K562 (cell line): Measurements from ENCODE around the gene PACSIN2. TPM values are rescaled to one million over a fixed set of nuclear protein-coding genes. Genes with fewer than 3 reads are reported as not detected.

ENCODE experiments used
- polyA plus RNA-seq, 8 experiments: library from polyadenylated mRNA; depleted of rRNA in 4 of 8; stranded (reverse) in 5 of 8; unstranded in 3 of 8; fragments of >200 nt; fragmentation: Nextera tagmentation in 2 of 8; fragmentation: Illumina TruSeq in 1 of 8; extraction: Ambion mirVana in 2 of 8; extraction: Trizol in 1 of 8; gene quantifications; 2 replicates each; pipeline versions ENCODE4 v1.2.1 to v1.2.3, GENCODE V29; 2011 to 2014; ENCODE audit warnings: inconsistent platforms in 1 of 8, missing spikeins in 1 of 8
- total RNA-seq, 7 experiments: library from RNA; depleted of rRNA in 6 of 7; stranded (reverse); fragments of >200 nt in 6 of 7; fragmentation: Illumina TruSeq in 2 of 7; extraction: Trizol in 2 of 7; gene quantifications; 2 replicates each; pipeline versions ENCODE4 v1.2.1 to v1.2.3, GENCODE V29; 2011 to 2021; ENCODE audit warnings: low replicate concordance in 1 of 7
- TF ChIP-seq, protein P1 (sequence below): fragments of 450-650 bp; IDR thresholded peaks from 2 replicates; pipeline ENCODE4 v1.6.1; 2016; ENCODE audit warnings: mild to moderate bottlenecking, moderate library complexity

Gene PACSIN2
- total and polyA plus RNA-seq, 9 of the 15 experiments (the other 6 are each of a cell fraction or from before 2014, with no cell fraction given) = 0.45 to 45.1 (median 23.9) TPM

DNA sequence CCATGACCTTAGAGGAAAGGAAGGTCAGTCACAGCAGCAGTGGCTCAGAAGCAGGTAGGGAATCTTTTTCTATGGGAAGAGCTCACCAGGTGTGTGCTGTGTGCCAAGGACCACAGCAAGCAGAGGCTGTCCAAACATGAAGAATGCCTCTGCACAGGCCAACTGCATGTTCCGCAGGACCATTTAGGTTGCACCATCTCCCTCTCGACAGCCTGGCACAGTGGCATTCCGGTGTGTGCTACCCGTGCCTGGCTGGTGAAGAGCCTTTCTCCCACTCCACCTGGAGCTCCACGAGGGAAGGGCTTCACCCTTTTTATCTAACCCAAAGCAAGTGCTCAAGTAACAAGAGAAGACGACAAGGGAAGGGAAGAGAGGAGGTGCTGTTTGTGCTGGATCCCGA, 76.5 kb downstream of the PACSIN2 start (continued):
- TF ChIP-seq, protein P1, sequence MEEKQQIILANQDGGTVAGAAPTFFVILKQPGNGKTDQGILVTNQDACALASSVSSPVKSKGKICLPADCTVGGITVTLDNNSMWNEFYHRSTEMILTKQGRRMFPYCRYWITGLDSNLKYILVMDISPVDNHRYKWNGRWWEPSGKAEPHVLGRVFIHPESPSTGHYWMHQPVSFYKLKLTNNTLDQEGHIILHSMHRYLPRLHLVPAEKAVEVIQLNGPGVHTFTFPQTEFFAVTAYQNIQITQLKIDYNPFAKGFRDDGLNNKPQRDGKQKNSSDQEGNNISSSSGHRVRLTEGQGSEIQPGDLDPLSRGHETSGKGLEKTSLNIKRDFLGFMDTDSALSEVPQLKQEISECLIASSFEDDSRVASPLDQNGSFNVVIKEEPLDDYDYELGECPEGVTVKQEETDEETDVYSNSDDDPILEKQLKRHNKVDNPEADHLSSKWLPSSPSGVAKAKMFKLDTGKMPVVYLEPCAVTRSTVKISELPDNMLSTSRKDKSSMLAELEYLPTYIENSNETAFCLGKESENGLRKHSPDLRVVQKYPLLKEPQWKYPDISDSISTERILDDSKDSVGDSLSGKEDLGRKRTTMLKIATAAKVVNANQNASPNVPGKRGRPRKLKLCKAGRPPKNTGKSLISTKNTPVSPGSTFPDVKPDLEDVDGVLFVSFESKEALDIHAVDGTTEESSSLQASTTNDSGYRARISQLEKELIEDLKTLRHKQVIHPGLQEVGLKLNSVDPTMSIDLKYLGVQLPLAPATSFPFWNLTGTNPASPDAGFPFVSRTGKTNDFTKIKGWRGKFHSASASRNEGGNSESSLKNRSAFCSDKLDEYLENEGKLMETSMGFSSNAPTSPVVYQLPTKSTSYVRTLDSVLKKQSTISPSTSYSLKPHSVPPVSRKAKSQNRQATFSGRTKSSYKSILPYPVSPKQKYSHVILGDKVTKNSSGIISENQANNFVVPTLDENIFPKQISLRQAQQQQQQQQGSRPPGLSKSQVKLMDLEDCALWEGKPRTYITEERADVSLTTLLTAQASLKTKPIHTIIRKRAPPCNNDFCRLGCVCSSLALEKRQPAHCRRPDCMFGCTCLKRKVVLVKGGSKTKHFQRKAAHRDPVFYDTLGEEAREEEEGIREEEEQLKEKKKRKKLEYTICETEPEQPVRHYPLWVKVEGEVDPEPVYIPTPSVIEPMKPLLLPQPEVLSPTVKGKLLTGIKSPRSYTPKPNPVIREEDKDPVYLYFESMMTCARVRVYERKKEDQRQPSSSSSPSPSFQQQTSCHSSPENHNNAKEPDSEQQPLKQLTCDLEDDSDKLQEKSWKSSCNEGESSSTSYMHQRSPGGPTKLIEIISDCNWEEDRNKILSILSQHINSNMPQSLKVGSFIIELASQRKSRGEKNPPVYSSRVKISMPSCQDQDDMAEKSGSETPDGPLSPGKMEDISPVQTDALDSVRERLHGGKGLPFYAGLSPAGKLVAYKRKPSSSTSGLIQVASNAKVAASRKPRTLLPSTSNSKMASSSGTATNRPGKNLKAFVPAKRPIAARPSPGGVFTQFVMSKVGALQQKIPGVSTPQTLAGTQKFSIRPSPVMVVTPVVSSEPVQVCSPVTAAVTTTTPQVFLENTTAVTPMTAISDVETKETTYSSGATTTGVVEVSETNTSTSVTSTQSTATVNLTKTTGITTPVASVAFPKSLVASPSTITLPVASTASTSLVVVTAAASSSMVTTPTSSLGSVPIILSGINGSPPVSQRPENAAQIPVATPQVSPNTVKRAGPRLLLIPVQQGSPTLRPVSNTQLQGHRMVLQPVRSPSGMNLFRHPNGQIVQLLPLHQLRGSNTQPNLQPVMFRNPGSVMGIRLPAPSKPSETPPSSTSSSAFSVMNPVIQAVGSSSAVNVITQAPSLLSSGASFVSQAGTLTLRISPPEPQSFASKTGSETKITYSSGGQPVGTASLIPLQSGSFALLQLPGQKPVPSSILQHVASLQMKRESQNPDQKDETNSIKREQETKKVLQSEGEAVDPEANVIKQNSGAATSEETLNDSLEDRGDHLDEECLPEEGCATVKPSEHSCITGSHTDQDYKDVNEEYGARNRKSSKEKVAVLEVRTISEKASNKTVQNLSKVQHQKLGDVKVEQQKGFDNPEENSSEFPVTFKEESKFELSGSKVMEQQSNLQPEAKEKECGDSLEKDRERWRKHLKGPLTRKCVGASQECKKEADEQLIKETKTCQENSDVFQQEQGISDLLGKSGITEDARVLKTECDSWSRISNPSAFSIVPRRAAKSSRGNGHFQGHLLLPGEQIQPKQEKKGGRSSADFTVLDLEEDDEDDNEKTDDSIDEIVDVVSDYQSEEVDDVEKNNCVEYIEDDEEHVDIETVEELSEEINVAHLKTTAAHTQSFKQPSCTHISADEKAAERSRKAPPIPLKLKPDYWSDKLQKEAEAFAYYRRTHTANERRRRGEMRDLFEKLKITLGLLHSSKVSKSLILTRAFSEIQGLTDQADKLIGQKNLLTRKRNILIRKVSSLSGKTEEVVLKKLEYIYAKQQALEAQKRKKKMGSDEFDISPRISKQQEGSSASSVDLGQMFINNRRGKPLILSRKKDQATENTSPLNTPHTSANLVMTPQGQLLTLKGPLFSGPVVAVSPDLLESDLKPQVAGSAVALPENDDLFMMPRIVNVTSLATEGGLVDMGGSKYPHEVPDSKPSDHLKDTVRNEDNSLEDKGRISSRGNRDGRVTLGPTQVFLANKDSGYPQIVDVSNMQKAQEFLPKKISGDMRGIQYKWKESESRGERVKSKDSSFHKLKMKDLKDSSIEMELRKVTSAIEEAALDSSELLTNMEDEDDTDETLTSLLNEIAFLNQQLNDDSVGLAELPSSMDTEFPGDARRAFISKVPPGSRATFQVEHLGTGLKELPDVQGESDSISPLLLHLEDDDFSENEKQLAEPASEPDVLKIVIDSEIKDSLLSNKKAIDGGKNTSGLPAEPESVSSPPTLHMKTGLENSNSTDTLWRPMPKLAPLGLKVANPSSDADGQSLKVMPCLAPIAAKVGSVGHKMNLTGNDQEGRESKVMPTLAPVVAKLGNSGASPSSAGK = no peak
- TF ChIP-seq, all 486 proteins: peak for 0
